ENCODE results near the gene GNB1.

GRCh38 chr1:1839311-1839965 lies 51.4 kb downstream of the GNB1 start:
- TF ChIP-seq EZH2phosphoT487 (IDR thresholded peaks at IDR 0.05; ENCODE audit: borderline replicate concordance, low read length), result no peak
- TF ChIP-seq CTCF (IDR thresholded peaks at IDR 0.05; ENCODE audit: low read depth, low read length, poor library complexity, severe bottlenecking), result no peak

Data from DOHH2 (cell line).